Muscle layer of colon (tissue), 2 donors: ENCODE measurements around the gene ATG4D.
"Not testable (repeated sequence)": the region's sequence is repeated elsewhere in the genome, so short reads cannot be mapped to it uniquely, and the experiment has no call there.

Source experiments
- H3K27ac ChIP-seq: one replicate; pipeline ENCODE4 v1.7.0; 2013; ENCODE audit warnings: low read depth, mild to moderate bottlenecking, low read length, moderate library complexity
- H3K27me3 ChIP-seq, 2 donors: one replicate each; pipeline ENCODE4 v1.7.0; 2013; ENCODE audit warnings: low read length in 2 of 2, mild to moderate bottlenecking in 2 of 2; ENCODE audit not compliant: insufficient read depth in 2 of 2, control insufficient read depth in 1 of 2
- H3K36me3 ChIP-seq: one replicate; pipeline ENCODE4 v1.7.0; 2013; ENCODE audit warnings: mild to moderate bottlenecking, low read length; ENCODE audit not compliant: insufficient read depth
- H3K4me1 ChIP-seq: one replicate; pipeline ENCODE4 v1.7.0; 2013; ENCODE audit warnings: mild to moderate bottlenecking, low read length; ENCODE audit not compliant: insufficient read depth
- H3K4me3 ChIP-seq, 2 donors: one replicate each; pipeline ENCODE4 v1.7.0; 2013; ENCODE audit warnings: low read length in 2 of 2, low read depth in 1 of 2, mild to moderate bottlenecking in 1 of 2, moderate library complexity in 1 of 2
- H3K9ac ChIP-seq: one replicate; pipeline ENCODE4 v1.7.0; 2013; ENCODE audit warnings: low read length
- H3K9me3 ChIP-seq: one replicate; pipeline ENCODE4 v1.7.0; 2013; ENCODE audit warnings: mild to moderate bottlenecking, low read length
- donor health status: abdominal sarcoma.
- donor health status: Adenocarcinoma of cecum.

Gene ATG4D

DNA sequence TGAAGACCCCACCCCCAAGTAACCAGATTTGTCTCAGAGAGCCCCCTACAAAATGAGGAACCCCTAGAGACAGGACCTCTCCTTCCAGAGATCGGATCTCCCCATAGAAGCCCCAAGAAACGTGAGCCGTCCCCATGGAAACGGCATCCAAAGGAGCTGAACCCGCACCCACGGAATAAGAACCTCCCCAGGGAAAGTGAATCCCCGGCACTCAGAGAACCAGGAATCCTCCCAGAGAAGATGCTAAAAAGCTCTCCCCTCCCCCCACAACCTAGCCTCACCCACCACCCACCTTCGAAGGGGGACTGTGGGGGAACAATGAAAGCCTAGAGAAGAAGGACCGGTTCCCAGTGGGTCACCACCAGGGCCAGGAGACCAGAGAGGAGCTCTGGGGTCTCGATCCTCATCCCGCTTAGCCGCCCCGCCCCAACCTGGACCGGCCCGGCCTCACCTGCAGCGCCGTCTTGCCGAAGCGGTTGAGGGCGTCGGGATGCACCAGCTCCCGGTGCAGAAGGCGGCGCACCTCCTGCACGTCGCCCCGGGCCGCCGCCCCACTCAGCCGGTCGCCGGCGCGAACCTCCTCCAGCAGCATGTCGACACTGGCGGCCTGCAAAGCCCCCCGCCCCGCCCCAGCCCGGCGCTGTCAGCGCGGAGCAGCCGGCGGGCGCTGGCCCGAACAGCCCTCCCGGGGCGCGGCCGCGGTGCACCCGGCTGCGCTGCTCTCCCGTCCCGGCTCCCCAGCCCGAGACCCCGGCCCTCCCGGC is 24.5 kb downstream of the ATG4D start:
- Histone ChIP-seq H3K9ac (no peak overlapping the region), H3K36me3 (no peaks in the 10 kb centered on the region), H3K4me3 (peak overlapping the region; percentile 57 to 67), H3K27ac (peak overlapping the region; percentile 72), H3K27me3 (no peaks in the 10 kb centered on the region), H3K9me3 (no peaks in the 10 kb centered on the region), H3K4me1 (peaks cover 32% of the 10 kb centered on the region)

DNA sequence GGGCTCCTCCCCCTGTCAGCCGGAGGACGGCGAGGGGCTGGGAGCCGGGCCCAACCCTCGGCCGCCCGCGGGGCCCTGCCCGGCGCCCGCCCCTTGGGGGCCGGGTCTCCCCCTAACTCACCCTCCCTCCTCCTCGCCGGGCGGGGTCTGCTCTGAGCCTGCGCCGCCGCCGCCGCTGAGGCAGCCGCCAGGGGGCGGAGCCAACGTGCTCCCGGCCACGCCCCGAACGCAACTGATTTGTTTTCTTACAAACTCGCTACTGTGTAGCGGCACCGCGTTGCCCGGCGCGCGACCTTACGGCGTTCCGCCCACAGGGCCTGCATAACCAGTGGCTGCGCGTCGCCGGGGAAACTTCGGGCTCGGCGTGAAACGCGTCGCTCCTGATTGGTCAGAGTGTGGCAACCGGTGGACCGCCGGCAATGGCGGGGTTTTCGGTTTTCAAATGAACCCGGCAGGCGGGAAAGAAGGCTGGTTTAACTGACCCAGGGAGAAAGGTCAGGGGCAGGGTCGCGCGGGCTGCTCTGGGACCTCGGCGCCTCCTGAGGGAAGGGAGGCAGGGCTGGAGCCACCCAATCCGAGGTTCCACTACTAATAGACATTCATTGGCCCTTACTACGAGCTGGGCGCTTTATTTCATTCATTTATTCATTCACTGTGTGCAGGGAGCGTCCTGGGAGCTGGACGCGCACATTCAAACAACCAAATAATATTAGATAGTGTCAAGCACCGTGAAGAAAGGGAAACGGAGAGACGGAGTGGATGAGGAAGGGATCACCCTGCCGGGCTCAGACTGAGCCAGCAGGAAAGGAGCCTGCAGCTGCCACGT is 25.3 kb downstream of the ATG4D start, which contains the start of gene CDKN2D:
TSS of gene CDKN2D (minus strand) at position 154 of the 826 bp plus-strand sequence. CDS start 326 bp downstream, outside the sequence.
- Histone ChIP-seq H3K27ac (peak within 1 kb of the TSS; percentile 72), H3K27me3 (no peaks in the 10 kb centered on the region), H3K36me3 (no peaks in the 10 kb centered on the region), H3K4me1 (peaks cover 32% of the 10 kb centered on the region), H3K4me3 (peak within 1 kb of the TSS; percentile 57 to 68), H3K9me3 (no peaks in the 10 kb centered on the region), H3K9ac (no peak within 1 kb of the TSS)

DNA sequence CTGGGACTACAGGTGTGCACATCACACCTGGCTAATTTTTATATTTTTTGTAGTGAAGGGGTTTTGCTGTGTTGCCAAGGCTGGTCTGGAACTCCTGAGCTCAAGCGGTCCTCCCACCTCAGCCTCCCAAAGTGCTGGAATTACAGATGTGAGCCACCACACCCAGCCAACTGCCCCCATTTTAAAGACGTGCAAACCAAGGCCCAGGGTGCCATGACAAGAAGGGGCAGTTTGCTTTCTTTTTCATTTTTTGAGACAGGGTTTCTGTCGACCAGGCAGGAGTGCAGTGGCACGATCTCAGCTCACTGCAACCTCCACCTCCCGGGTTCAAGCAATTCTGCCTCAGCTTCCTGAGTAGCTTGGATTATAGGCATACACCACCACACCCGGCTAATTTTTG is 30.1 kb downstream of the ATG4D start:
- not testable (repeated sequence) for H3K27me3 ChIP-seq, H3K9me3 ChIP-seq, H3K36me3 ChIP-seq, H3K27ac ChIP-seq, H3K9ac ChIP-seq, H3K4me1 ChIP-seq, H3K4me3 ChIP-seq

DNA sequence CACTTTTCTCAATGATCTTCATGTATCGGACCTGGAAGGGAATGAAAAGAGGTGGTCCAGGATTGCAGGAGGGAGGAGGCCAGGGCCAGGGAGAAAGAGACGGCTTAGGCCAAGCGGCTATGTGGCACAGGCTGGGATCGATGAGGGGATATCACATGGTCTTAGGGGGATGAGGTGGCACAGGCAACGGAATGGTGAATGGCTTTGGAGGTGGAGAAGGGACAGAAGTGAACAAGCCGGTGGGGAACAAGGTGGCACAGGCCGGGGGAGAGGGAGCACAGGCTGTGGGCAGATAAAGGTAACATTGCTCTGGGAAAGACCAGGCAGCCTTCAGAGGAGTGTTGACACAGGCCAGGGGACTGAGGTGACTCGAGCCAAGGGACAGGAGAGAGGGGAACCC is 30.8 kb downstream of the ATG4D start:
- Histone ChIP-seq H3K27me3 (peaks cover 0 to under 1% of the 10 kb centered on the region in 2 donors), H3K9me3 (no peaks in the 10 kb centered on the region), H3K4me3 (no peak overlapping the region), H3K4me1 (peaks cover 1% of the 10 kb centered on the region), H3K27ac (no peak overlapping the region), H3K9ac (no peak overlapping the region), H3K36me3 (no peaks in the 10 kb centered on the region)

DNA sequence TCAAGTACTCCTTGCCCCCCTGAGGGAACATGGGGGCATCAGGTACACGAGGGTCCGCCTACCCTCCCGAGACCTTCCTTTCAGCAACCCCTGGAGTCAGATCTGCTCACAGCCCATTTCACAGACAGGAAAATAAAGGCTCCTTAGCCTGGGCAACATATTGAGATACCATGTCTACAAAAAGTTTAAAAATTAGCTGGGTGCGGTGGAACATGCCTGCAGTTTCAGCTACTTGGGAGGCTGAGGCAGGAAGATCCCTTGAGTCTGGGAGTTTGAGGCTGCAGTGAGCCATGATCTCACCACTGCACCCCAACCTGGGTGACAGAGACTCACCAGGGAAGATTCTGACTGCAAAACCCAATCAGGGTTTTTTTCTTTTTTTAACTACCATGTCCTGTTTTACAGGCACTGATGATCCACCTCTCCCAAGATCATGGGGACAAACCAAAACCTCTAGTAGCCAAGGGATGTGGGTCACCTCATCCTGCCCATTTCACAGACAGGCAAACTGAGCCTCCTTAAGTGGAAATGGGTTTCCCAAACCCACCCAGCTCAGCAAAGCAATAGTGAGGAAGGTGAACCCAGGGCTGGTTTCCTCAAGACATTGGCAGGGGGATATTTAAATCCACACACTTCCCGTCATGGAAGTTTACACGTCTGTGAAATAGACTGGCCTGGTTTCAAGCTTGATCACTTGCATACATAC is 31.5 kb downstream of the ATG4D start:
- Histone ChIP-seq H3K36me3 (no peaks in the 10 kb centered on the region), H3K4me3 (no peak overlapping the region), H3K27ac (no peak overlapping the region), H3K27me3 (peaks cover 0 to 3% of the 10 kb centered on the region in 2 donors), H3K9me3 (no peaks in the 10 kb centered on the region), H3K9ac (no peak overlapping the region), H3K4me1 (no peaks in the 10 kb centered on the region)

DNA sequence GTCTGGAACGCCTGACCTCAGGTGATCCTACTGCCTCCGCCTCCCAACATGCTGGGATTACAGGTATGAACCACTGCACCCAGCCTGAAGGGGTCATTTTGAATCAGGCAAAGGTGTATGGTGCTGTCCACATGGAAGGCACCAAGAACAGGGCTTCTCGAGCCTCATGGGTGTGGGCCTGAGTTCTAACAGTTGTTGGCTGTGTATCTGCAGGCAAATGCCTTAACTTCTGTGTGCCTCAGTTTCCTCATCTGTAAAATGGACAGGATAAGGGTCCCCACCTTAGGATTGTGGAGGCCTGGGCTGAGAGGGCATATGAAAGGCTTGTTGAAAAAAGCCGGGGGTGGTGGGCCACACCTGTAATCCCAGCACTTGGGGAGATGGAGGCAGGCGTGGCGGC is 34.2 kb downstream of the ATG4D start:
- Histone ChIP-seq H3K27ac (no peak overlapping the region), H3K9me3 (no peaks in the 10 kb centered on the region), H3K9ac (no peak overlapping the region), H3K36me3 (no peaks in the 10 kb centered on the region), H3K4me3 (no peak overlapping the region), H3K4me1 (peaks cover 4% of the 10 kb centered on the region), H3K27me3 (peaks cover 0 to 3% of the 10 kb centered on the region in 2 donors)

DNA sequence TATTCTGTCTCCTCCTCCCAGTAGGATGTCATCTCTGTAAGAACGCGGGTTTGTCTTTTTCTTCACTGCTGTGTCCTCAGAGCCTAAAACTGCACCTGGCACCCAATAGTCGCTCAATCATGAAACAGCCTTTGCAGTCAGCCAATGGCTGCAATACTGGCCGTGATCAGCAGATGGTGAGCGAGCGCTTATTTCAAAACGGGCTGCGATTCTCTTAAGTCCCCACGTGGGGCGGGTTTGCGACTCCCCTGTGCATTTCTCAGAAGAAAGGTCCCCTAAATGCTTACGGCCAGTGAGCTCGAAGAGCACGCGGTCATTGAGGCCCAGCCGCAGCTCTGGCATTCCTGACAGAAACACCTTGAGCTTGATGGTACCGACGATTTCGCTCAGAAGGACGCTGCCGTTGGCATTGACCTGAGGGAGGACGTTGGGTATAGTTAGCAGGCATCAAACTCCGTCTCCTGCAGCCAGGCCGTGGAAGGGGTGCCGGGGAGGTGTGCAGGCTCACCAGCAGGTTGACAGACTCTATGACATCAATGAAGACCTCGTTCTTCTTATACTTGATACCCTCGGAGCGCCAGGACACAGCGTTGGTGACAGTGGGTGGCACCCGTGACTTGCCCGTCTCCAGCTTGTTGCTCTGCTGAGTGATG is 37.4 kb downstream of the ATG4D start:
- peaks cover 4% of the 10 kb centered on the region for H3K4me1 ChIP-seq
- H3K4me3 ChIP-seq, result peak overlapping the region in 1 of 2 donors; percentile 45
- H3K9me3 ChIP-seq, result no peaks in the 10 kb centered on the region
- no peak overlapping the region for H3K9ac ChIP-seq
- H3K27ac ChIP-seq, result no peak overlapping the region
- no peaks in the 10 kb centered on the region for H3K36me3 ChIP-seq
- peaks cover 0 to 3% of the 10 kb centered on the region in 2 donors for H3K27me3 ChIP-seq

DNA sequence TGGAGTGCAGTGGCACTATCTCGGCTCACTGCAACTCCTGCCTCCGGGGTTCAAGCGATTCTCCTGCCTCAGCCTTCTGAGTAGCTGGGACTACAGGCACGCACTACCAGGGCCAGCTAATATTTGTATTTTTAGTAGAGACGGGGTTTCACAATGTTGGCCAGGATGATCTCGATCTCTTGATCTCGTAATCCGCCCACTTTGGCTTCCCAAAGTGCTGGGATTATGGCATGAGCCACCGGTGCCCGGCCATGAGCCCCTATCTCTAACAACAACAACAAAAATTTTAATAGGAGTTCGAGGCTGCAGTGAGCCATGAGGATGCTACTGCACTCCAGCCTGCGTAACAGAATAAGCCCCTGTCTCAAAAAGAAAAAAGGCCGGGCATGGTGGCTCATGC is 38.4 kb downstream of the ATG4D start:
- no peak overlapping the region for H3K9ac ChIP-seq
- peaks cover 0 to 6% of the 10 kb centered on the region in 2 donors for H3K27me3 ChIP-seq
- no peaks in the 10 kb centered on the region for H3K9me3 ChIP-seq
- H3K4me1 ChIP-seq, result peaks cover 4% of the 10 kb centered on the region
- H3K36me3 ChIP-seq, result no peaks in the 10 kb centered on the region
- H3K27ac ChIP-seq, result no peak overlapping the region
- H3K4me3 ChIP-seq, result no peak overlapping the region

DNA sequence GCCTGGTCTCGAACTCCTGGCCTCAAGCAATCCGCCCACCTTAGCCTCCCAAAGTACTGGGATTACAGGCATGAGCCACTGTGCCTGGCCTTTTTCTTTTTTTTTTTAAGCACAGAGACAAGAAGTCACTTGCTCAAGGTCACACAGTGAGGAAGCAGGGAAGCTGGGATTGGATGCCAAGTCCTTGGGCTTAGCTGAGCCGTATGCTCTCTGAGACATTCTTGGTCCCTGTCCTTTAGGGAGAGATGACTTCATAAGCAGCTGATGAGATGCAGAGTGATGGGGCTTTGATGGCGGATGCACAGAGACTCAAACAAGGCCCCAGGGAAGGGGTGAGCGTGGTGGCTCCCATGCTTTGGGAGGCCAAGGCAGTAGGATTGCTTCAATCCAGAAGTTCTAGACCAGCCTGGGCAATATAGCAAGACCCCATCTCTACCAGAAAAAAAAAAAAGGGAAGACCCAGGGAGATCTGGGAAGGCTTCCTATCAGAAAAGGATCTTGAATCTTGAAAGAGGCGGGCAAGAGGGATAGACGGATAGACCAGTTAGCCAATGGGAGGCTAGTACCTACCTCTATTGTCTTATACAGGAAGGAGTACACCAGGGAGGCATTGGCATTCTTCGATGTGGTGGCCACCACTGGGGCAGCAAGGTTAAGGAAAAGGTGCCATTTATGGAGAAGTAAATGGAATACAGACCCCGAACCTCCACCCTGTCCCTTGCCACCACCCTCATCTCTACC is 39.5 kb downstream of the ATG4D start:
- H3K36me3 ChIP-seq, result no peaks in the 10 kb centered on the region

DNA sequence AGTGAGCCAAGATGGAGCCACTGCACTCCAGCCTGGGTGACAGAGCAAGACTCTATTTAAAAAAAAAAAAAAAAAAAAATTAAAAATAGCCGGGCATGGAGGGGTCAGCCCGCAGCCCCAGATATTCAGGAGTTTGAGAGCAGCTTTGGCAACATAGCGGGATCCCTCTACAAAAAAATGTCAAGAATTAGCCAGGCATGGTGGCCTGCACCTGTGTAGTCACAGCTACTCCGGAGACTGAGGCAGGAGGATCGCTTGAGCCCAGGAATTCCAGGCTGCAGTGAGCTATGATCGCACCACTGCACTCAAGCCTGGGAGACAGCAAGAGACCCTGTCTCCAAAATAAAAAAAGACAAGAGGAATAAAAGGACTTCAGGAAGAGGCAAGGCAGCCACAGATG is 42.7 kb downstream of the ATG4D start:
- H3K9me3 ChIP-seq, result no peaks in the 10 kb centered on the region
- no peaks in the 10 kb centered on the region for H3K36me3 ChIP-seq
- no peak overlapping the region for H3K4me3 ChIP-seq
- H3K9ac ChIP-seq, result no peak overlapping the region
- H3K27me3 ChIP-seq, result peaks cover 0 to 12% of the 10 kb centered on the region in 2 donors
- no peak overlapping the region for H3K27ac ChIP-seq
- peaks cover under 1% of the 10 kb centered on the region for H3K4me1 ChIP-seq

More for the DNA sequence above, 39.5 kb downstream of the ATG4D start:
- H3K27ac ChIP-seq, result no peak overlapping the region
- H3K4me3 ChIP-seq, result no peak overlapping the region
- peaks cover 4% of the 10 kb centered on the region for H3K4me1 ChIP-seq
- peaks cover 0 to 15% of the 10 kb centered on the region in 2 donors for H3K27me3 ChIP-seq
- H3K9ac ChIP-seq, result no peak overlapping the region
- no peaks in the 10 kb centered on the region for H3K9me3 ChIP-seq
